ENCODE measurements around the gene GRHL1.
"Not testable (repeated sequence)": the region's sequence is repeated elsewhere in the genome, so short reads cannot be mapped to it uniquely, and the experiment has no call there.

GRHL1 gene

GRCh38 chr2:10026940-10027569 lies 75.6 kb downstream of the GRHL1 start:
- ChIA-PET POLR2A (ENCODE audit: low non-redundant PET) (interaction anchor here (0.6 kb wide), 1 partner anchor 42 kb away, joined by 3 read pairs; no protein-coding TSS in a partner anchor), CTCF (interaction anchor here (0.6 kb wide), 1 partner anchor 9 kb away, joined by 3 read pairs; no protein-coding TSS in a partner anchor)
- no peak for DNase-seq (ENCODE audit: low spot score)
- no peak for TF ChIP-seq CTCF (conservative IDR thresholded peaks at IDR 0.05; ENCODE audit: low read depth)
- H3K27ac ChIP-seq: no peak overlapping the region

- TF ChIP-seq CTCF (conservative IDR thresholded peaks at IDR 0.05; ENCODE audit: low read depth): no peak
- H3K27ac ChIP-seq: no peak overlapping the region
- no peak for DNase-seq (ENCODE audit: low spot score)
- CTCF ChIA-PET: no interaction called here
- POLR2A ChIA-PET (ENCODE audit: low non-redundant PET): interaction anchor here (0.6 kb wide), 1 partner anchor 30 kb away, joined by 5 read pairs; no protein-coding TSS in a partner anchor
These were observed 76.3 kb downstream of the GRHL1 start for GRCh38 chr2:10027660-10028330.

- POLR2A ChIA-PET (ENCODE audit: low non-redundant PET): no interaction called here
- CTCF ChIA-PET: interaction anchor here (0.6 kb wide), 1 partner anchor 23 kb away, joined by 4 read pairs; no protein-coding TSS in a partner anchor
- DNase-seq (ENCODE audit: low spot score): no peak
- no peak overlapping the region for H3K27ac ChIP-seq
- TF ChIP-seq CTCF (conservative IDR thresholded peaks at IDR 0.05; ENCODE audit: low read depth): no peak
These were observed 77.0 kb downstream of the GRHL1 start for GRCh38 chr2:10028407-10028987.

- no peak for TF ChIP-seq CTCF (conservative IDR thresholded peaks at IDR 0.05; ENCODE audit: low read depth)
- no peak overlapping the region for H3K27ac ChIP-seq
- POLR2A ChIA-PET (ENCODE audit: low non-redundant PET): interaction anchor here (0.5 kb wide), 1 partner anchor 72 kb away, joined by 3 read pairs; no protein-coding TSS in a partner anchor
- CTCF ChIA-PET: interaction anchor here (0.5 to 0.6 kb wide), 2 partner anchors 19 to 23 kb away, joined by 3 to 4 read pairs; no protein-coding TSS in a partner anchor
- no peak for DNase-seq (ENCODE audit: low spot score)
These were observed 77.7 kb downstream of the GRHL1 start for GRCh38 chr2:10028988-10029874.

- no peak overlapping the region for H3K27ac ChIP-seq
- CTCF ChIA-PET: interaction anchor here (0.5 kb wide), 1 partner anchor 18 kb away, joined by 3 read pairs; no protein-coding TSS in a partner anchor
- POLR2A ChIA-PET (ENCODE audit: low non-redundant PET): interaction anchor here (0.5 kb wide), 1 partner anchor 72 kb away, joined by 3 read pairs; no protein-coding TSS in a partner anchor
- no peak for DNase-seq (ENCODE audit: low spot score)
- no peak for TF ChIP-seq CTCF (conservative IDR thresholded peaks at IDR 0.05; ENCODE audit: low read depth)
These were observed 78.4 kb downstream of the GRHL1 start for GRCh38 chr2:10029875-10030223.

- H3K27ac ChIP-seq: no peak overlapping the region
- no peak for DNase-seq (ENCODE audit: low spot score)
- POLR2A ChIA-PET (ENCODE audit: low non-redundant PET): no interaction called here
- no peak for TF ChIP-seq CTCF (conservative IDR thresholded peaks at IDR 0.05; ENCODE audit: low read depth)
- CTCF ChIA-PET: no interaction called here
These were observed 78.8 kb downstream of the GRHL1 start for GRCh38 chr2:10030311-10030736.

GRCh38 chr2:10030798-10031197 lies 79.3 kb downstream of the GRHL1 start:
- DNase-seq (ENCODE audit: low spot score); POLR2A ChIA-PET (ENCODE audit: low non-redundant PET); H3K27ac ChIP-seq: not testable (repeated sequence)
- CTCF ChIA-PET: interaction anchor here (0.7 kb wide), 1 partner anchor 101 kb away, joined by 4 read pairs; no protein-coding TSS in a partner anchor
